T-helper 1 cell treated with Interleukin-12 subunit alpha and Interleukin-12 subunit beta and Interleukin-4 antibody, amounts not matched to agents 30 ng/mL and 1 ng/mL, for 36 hours (primary cell): ENCODE measurements around the gene B9D1. TPM values are rescaled to one million over a fixed set of nuclear protein-coding genes. Genes with fewer than 3 reads are reported as not detected.

ENCODE experiments used
- intact Hi-C: fragments of 100-400 bp; cut with micrococcal nuclease; formaldehyde crosslinking; loops from one replicate; pipeline ENCODE4 v1.15.1; 2024
- total RNA-seq: library from RNA; stranded (reverse); gene quantifications from 2 replicates; pipeline ENCODE4 v1.2.3, GENCODE V29; 2022

The B9D1 gene, protein sequence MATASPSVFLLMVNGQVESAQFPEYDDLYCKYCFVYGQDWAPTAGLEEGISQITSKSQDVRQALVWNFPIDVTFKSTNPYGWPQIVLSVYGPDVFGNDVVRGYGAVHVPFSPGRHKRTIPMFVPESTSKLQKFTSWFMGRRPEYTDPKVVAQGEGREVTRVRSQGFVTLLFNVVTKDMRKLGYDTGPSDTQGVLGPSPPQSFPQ
- 2.5 and 3.0 TPM in 2 replicates for total RNA-seq

DNA sequence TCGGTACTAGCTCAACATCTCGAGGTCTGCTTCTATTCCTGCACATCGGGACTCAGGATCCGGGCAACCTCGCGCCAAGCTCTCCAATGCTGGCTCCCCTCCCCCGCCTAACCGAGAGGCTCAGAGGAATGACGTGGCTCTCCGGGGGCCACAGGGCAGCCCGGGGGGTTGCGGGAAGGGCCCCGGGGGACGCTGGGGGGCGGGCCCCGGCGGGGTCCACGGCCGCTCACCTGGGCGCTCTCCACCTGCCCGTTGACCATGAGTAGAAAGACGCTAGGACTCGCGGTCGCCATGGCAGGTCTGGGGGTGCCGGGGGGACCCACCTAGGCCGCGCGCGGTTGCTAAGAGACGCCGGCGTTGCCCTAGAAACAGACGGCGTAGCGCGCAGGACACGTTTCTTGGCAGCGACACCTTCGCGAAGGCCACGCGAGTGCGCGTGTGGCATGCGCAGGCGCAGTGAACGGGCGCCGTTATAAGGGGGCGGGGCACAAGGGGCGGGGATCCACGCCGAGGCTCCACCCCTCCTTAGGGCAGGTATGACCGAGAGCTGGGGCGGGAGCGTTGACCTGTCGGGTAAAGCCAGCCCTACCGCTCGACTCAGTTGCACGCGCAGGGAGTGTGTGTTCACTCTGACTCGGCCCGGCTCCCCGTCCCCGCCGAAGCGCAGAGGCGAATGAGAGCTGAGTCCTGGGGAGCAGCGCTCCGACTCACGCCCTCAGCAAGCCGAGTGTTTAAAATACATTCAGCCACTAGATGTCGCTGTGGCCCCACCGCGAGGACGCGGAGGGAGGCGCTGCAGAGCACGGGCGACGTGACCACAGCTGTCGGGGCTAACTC is at the start of gene B9D1:
TSS of gene B9D1 (minus strand) at position 447 of the 837 bp plus-strand sequence. CDS start at position 293, 154 bp downstream.
- intact Hi-C loops, result loop anchor here (1.0 to 5.0 kb wide), 11 partner anchors 15 to 645 kb away; partner anchors contain the start of genes AKAP10, ALDH3A2, PRPSAP2 and SPECC1

DNA sequence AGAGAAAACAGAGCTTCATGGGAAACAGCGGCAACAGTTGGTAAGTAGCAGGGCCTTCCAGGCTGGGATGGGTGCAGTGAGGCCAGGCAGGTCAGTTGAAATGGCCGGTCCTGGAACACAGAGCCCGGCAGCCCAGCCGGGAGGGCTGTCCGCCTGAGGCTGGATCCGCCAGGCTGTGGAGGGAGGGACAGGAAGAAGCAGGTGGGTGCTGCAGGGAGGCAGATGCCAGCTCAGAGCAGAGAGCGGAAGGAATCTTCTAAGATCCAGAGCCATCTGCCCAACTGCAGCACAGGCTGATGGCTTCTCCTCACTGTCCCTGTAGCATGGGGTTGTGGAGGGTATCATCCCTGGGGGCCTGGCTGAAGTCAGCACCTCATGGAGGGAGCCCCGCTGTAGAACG is 49.1 kb upstream of the B9D1 start:
- intact Hi-C loops, result no loop called here

DNA sequence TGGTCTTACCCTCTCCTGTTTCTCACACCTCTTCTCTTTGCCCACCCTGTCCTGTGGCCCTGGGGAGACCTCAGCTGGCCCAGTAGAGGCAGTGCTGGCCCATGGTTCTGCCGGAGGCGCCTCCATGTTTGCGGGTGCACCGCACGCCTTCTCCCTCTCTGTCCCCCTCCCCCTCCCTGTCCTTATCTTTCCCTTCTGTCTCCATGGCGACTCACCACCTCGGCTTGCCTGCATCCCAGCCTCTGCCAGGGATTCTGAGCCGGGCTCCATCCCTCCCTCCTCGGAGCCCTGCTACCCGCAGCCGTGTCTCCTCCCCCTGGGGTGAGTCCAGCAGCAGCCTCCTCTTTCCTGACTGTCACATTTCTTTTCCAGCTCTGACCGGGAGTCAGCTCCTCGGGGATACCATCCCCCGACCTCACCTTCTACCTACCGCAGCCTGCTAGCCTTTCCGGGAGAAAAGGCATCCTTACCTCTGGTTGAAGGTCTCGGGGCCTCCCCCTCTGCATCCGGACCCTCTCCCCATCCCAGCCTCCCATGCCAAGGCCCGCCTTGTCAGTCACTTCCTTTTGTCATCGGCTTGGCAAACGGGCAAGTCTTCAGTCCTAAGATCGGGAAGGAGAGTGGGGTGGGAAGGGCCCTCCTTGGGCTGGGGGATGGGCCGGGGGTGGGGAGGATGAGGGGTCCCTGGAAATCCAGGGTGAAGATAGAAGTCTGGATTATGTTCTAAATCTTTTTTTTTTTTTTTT is 48.5 kb upstream of the B9D1 start, which contains the start of gene RNF112:
TSS of gene RNF112 (plus strand) at position 358 of the 746 bp plus-strand sequence. CDS start at position 535, 177 bp downstream.
- intact Hi-C loops, result no loop called here

DNA sequence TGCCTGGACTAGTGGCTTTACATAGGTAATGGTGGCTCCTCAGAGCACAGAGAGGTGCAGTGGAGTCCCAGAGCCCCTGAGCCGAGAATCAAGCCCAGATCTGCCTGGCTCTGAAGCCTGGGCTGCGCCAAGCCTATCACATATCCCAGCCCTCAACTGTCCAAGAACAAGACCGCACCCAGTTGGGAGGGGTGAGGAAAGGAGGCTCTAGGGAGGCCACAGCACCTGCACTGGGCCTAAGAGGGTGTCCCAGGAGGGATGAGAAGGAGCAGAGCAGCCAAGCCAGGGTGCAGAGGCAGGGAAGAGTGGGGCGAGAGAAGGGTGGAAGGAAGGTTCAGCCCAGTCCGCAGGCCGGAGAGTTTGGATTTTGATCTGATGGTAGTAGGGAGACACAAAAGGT is 47.6 kb upstream of the B9D1 start:
- intact Hi-C loops, result no loop called here

DNA sequence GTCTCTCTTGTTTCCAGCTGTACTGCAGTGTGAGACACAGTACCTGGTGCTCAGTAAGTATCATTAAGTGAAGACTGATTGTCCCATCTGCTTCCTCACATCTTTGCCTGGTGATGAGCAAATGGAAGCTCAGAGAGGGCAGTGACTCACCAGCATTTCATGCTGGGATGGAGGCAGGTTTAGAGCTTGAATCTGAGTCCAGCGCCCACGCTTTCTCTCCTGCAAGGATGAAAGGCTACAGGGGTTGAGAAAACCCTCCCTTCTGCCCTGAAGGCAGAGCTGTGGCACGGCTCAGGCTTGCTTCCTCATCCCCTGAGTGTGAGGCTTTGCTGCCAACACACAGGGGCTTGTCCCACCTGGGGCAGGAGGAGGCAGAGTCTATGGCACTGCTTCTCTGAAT is 47.0 kb upstream of the B9D1 start:
- intact Hi-C loops, result no loop called here

DNA sequence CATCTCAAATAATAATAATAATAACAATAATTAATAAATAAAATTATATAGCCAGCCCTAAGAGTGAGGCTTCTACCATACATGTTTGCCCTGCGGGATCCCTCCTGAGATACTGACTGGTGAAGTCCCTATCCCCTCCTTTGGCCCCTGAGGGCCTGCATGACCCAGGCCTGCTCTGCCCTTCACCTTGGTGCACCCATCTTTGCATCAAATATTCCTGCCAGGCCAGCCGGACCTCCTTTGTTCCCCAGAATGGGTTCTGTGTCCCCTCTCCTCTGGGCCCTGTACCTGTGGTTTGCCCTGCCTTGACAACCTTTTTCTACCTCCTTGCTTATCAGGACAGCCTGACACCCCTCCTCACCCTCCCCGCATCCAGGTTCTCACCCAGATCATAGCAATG is 46.5 kb upstream of the B9D1 start:
- intact Hi-C loops, result no loop called here

DNA sequence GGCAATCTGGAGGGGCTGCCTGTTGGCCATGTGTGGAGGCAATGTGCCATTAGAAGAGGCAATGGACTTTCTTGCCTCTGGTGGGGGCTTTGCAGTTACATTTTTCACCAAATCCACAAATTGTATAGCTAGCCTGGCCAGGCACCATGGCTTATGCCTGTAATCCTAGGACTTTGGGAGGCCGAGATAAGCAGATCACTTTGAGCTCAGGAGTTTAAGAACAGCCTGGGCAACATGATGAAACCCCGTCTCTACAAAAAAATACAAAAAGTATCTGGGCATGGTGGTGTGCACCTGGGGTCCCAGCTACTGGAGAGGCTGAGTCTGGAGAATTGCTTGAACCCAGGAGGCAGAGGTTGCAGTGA is 45.8 kb upstream of the B9D1 start:
- intact Hi-C loops, result no loop called here

DNA sequence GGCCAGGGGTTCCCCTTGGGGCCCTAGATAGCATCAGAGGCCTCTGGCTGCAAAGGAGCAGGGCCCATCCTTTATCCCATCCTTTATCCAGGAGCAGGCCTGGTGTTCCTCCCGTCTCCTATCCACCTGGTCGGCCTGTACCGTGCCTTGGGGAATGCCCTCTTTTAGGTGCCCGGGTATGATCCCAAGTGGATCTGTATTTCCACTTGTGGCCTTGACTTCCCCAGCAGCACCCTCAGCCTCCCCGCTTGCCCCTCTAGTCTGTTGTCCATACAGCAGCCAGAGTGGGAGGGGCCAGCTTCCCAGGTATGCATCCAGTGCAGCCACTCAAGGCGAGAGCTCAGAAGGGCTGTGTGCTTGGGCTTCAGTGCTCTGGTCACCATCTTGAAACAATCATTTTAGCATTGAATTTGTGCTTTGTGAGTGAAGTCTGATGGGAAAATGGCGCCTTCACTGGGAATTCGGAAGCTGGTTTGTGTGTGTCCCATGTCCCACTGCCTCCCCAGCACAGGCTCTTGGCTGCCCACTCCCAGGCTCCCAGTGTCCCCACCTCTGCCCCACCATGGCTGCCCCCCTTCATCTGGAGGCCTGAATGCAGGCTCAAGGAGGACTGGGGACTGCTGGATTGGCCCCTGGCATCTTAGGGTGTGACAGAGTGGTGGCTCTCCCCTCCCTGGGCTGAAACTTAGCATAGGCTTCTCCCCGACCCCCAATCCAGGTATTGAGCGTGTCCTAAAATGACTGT is 45.2 kb upstream of the B9D1 start:
- intact Hi-C loops, result no loop called here

DNA sequence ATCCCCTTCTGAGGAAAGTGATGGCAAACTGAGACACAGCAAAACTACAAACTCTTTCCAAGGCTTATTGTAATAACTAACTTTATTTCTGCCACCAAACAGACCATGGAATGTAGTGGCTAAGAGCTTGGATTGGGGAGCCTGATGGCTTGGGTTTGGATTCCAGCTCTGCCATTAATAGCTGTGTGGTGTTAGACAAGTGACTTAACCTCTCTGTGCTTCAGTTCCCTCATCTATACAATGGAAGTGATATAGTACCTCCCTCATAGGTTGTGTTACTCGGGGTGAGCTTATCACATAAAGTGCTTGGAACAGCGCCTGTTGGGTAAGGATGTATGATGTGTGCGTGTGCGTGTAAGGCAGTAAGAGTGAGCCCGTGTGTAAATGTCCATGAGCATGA is 42.6 kb upstream of the B9D1 start:
- intact Hi-C loops, result no loop called here

DNA sequence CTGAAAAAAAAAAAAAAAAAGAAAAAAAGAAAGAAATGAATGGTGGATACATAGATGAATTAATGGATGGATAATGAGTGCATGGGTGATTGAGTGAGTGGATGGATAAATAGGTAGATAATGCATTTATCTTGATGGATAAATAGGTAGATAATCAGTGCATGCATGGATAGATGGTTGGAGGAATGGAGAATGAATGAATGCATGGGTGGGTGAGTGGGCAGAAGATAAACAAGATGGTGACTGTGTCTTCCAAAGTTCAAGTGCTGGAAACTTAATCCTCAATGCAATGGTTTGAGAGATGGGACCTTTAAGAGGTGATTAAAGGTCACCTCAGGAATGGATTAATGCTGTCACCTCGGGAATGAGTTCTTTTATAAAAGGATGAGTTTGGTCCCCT is 41.7 kb upstream of the B9D1 start:
- intact Hi-C loops, result no loop called here

DNA sequence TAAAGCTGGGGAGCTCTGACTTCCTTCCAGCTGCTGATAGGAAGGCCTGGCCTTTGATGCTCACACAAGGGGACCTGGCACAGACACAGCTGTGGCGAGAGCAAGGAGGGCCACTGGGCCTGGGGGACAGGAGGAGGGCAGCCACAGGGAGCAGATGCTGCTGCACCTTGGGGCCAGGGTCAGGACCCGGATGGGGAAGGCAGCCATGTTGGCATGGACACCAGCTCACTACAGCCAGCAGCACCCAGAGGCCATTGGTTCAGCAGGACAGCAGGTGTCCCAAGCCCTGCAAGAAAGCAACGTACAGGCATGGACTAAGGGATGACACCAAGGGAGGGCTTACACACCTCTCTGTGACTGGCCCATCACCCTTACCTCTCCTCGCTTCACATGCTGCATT is 40.5 kb upstream of the B9D1 start:
- intact Hi-C loops, result no loop called here

DNA sequence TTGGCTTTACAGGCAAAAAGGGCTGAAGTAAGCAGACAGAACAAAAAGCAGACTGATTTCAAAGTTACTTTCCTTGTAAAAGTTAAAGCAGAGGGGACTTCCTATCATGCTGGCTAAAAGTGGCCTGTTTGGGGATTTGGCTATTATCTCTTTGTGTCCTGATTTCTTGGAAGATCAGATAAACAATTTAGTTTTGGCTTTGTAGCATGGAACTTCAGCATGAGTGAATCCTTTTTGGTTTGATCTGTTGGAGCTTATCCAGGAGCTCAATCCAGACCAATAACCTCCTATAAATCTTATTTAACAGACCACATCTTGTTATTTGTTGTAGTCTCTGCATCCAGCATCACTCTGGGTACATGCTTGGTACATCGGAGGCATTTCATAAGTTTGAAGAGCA is 39.6 kb upstream of the B9D1 start:
- intact Hi-C loops, result no loop called here

DNA sequence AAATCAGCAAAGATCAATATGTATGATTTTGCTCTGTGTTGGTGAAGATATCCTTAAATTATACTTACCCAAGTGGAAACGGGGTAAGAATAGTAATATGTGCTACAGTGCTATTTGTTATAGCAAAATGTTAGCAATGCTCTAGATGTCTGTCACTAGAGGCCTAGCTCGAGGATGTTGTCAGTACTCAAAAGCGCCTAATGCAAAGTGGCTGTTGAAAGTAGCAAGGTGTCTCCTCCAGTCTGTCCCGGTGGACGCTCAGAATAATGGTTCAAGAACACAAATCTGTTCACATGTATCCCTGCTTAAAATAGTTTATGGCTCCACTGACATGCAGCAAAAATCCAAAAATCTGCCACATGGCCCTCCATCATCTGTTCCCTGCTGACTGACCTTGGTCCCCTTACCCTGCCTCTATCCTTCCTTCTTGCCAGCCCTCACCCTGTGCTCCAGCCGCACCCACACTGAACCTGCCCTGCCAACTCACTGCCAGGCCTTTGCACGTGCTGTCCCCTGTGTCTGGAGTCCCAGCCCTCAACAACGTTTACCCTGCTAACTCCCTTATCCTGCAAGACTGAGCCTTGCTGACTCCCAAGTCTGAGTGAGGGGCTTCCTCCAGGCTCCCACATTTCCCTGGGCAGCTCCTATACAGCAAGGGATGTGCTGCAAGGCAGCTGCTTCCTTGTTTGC is 38.9 kb upstream of the B9D1 start:
- intact Hi-C loops, result no loop called here

DNA sequence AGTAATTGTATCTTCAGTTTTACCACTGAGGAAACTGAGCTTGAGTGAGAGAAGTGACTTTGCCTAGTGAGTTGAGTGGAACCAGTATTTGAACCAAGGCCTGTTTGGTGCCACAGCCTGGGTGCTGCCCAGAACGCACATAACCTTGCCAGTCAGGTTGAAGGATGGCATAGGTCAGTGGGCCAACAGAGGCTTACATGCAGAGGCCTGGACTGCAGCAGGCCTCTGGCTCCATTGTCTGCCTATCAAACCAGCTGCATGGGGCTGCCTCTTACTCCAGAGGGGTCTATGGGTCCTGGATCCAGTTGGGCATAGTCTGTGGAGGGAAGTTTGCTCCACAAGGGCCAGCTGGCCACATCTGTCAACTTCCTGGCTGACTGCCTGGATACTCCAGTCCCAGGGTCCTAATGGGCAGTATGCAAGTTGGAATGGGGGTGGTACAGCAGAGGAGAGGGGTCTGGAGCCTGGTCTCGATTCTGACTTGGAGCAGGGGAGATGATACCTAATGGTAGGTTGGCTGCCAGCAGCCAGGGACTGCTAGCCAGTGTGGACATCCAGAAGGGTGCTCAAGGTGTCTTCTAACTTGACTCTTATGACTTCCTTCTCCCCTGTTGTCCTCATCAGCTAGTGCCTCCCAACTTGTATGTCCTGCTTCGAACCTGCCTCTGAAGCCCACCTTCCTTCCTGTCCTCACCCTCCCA is 37.4 kb upstream of the B9D1 start:
- intact Hi-C loops, result no loop called here

DNA sequence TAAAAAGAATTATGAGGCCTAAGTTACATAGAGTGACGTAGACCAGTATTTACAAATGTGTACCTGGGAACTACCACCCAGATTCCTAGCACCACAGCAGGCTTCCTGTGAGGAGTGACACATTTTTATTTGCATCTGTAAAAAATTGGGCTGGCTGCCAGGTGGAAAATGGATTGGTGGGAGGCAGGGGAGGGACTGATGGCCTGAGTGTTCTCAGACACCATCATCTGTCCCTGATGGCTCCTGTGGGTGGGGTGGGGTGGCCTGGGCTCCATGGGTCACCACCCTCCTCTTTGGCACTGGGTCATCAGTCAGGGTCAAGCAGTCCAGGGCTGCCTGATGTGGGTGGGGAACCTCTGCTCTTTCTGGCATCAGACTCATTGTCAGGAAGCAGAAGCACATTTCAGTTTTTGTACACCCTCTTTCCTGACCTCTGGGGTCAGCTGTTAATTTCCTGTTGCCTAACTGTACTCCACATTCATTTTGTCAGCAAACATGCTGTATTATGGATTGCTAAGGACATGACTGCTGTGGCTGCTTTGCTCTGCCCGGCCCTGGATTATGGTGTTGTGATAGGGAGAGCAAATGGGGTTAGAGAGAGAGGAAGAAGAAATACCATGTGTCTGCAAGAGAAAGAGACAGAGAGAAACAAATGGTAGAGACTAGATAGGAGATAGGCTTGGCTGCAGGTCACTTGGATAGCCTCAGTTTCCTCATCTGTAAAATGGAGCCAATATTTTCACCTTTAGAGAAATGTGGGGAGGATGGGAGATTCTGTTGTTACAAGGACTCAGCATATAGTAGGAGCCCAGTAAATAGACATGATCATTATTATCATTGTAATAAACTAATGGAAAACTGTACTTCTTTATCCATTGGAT is 36.0 kb upstream of the B9D1 start:
- intact Hi-C loops, result no loop called here

DNA sequence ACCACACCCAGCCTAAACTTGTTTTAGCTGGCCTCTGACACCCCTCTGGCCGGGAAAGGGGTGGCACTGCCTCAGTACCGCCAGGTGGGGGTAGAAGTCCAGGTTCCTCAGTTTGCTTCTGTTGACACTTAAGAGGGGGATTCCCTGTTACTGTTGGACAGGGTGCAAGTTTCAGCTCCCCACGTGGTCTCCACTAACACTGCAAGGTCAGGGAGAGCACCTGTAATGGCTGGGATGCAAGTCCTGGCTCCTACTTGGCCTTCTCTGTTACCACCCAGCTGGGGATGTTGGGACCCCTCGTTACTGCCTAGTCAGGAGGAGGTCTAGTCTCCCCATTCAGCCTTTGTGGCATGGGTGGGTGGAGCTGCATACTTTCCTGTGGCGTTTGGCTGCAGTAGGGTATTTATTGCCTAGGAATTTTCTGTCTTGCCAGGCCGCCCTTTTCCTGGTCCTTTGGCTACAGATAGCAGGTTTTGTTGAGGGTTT is 35.1 kb upstream of the B9D1 start:
- intact Hi-C loops, result no loop called here

DNA sequence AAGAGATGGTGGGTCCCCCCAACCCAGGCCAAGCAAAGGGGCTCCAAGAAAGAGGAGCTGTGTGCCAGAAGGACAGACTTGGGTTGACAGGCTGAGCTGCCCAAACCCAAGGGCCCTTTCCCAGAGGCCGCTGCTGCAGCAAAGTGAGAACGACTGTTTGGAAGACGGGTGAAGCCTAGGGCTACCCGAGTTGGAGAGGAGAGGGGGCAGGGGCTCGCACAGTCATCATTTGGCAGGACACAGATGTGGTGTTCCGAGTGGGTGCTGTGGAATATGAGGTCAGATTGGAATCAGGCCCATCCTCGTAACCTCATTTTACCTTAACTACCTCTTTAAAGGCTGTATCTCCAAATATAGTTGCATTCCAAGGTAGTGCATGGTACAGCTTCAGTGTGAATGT is 29.8 kb upstream of the B9D1 start:
- intact Hi-C loops, result no loop called here

DNA sequence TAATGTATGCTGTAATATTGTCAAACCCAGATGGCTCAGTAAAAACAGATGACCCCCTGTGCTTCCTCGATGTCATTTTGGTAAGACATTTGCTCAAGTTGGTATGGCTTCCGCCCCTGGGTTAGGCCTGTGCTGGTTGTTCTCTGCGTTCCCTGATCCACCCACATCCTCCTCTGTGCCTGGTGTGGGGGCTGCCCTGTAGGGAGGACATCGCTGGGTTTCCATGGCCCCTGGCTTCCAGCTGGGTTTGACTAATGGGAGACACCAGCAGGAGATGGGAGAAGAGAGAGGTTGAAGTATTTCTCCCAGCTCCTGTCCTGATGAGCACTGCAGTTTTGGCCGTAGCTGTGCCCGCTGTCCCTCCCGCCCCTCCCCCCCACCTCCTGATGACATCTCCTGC is 28.9 kb upstream of the B9D1 start:
- intact Hi-C loops, result no loop called here

DNA sequence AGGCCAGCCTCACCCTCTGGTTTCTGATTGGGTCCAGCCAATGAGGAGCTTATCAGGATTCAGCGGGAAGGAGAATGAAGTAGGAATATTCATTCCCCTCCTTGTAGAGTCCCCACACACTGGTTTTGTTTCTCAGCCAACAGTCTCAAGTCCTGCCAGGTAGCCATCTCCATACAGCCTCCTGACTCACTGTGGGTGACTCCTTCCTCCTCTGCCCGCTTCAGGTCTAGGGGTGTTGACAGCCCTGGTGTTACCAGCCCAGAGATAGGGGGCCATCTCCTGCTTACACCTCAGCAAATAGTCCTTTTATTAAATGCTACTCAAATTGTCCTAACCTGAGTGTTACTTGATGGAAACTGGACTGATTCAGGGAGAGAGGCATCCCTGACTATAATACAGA is 28.4 kb upstream of the B9D1 start:
- intact Hi-C loops, result no loop called here
